HL-60/S4 (cell line): ENCODE measurements around the gene CYS1.
"Not testable (repeated sequence)": the region's sequence is repeated elsewhere in the genome, so short reads cannot be mapped to it uniquely, and the experiment has no call there.

Source experiments
- in situ Hi-C: fragments of 300-500 bp; cut with MboI; formaldehyde crosslinking; loops from 2 replicates; pipeline ENCODE4 v1.14.3; 2022; ENCODE audit warnings: low sequenced_read_pairs

Gene CYS1

DNA sequence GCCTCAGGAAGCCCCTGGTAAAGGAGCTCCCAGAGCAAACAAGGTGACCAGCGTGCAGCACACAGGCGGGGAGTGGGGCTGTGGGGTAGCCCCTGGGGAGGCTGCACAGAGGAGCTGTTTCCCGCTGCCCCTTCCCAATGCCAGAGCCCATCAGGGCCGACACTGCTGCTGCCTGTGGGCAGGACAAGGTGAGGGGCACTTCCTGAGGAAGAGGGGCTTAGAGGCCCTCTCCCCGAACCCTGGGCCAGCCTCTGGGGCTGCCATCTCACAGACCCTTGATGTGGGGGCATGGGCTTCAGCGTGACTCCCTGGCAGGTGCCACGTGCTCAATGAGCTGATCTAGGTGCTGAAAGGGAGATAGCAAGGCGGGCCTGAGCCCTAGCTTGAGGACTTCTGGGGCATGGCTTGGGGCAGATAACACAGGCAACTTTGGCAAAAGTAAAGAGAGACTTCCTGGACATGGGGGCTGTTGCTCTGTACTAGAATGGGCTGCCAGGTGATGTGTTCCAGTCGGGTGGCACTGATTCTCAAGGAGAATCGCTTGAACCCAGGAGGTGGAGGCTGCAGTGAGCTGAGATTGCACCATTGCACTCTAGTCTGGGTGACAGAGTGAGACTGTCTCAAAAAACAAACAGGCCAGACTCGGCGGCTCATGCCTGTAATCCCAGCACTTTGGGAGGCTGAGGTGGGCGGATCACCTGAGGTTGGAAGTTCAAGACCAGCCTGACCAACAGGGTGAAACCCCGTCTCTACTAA lies 46.8 kb downstream of the CYS1 start:
- in situ Hi-C loops: no loop called here

DNA sequence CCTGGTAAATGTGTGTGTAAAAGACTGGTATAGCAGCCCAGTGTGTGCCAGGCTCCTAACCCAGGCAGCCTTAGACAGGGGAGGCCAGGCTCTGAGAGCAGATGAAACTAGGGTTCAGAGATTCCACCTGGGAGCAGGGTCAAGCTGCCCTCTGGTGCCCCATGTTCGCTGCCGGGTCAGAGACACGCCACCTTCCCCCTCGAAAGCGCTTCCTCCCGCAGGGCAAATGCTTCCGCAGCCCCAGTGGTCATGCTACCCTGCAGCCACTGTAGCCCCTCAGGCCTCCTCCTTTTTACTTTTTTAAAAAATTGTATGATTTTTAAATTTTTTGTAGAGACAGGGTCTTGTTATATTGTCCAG lies 47.5 kb downstream of the CYS1 start:
- in situ Hi-C loops: no loop called here

DNA sequence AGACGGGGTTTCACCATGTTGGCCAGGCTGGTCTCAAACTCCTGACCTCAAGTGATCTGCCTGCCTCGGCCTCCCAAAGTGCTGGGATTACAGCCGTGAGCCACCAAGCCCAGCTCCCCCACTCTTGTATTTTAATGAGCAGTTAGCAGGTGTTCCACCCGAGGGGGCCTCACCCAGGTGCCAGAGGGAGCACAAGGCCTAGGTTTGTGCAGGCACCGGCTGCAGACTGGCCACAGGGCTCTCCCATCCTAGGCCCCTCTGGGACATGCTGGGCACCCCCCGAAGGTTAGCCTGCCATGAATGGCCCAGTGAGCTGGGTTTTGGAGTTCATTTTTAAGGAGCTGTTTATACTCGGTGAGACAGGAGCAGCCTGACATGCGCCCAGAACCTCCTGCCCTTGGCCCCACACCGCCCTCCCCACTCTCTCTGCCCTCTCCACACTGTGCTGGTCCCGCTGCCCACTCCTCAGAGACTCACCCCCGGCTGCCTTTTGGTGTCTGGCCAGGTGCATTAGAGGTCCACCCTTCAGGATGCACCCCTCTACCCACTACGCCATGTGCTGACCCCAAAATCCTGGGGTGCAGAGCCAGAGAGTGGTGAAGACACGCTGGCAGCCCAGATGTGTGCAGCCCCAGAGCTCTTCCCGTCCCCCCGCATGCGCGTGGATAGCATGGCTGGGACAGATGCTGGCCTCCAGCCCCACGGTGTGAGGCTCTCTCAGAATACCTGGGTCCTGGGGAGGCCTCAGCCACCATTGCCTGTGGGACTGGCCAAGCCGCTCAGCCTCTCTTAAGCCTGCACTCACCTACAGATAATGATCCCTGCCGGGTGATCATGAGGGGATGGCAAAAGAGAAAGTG lies 48.1 kb downstream of the CYS1 start:
- in situ Hi-C loops: no loop called here

DNA sequence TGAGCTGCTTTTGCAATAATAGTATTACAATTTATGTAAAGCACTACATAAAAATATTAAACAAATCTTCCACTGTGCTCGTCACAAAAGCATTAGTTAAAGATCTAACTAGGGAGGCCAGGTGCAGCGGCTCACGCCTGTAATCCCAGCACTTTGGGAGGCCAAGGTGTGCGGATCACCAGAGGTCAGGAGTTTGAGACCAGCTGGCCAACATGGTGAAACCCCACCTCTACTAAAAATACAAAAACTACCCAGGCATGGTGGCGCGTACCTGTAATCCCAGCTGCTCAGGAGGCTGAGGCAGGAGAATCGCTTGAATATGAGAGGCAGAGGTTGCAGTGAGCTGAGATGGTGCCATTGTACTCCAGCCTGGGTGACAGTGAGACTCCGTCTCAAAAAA lies 49.4 kb downstream of the CYS1 start:
- in situ Hi-C loops: not testable (repeated sequence)

DNA sequence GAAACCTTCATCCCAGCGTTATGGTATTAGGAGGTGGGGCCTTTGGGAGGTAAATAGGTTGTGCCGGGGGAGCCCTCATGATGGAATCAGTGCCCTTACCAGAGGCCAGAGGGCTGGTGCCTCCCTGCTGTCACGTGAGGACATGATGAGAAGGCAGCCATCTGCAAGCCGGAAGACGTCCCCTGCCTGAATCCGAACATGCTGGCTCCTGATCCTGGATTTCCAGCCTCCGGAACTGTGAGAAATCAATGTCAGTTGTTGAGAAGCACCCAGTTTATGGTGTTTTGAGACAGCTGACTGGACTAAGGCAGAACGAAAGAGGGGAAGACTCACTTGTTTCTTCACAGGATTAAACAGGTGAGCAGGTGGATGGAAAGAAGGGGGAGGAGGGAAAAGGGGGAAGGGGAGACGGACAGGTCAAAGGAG lies 49.9 kb downstream of the CYS1 start:
- in situ Hi-C loops: no loop called here

DNA sequence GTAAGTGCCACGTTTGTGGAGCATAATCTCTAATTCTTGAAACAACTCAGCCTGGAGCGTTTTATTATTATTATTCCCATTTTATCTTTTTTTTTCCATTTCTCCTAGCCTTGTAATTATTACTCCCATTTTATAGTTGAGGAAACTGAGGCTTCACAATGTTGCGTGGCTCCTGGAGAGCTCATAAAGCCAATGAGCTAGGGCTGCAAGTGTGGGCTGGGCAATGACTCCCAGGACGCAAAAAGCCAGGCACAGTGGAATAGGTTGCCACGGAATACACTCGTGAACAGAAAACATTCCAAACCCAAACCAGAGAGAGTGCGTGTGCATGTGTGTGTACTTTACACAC lies 50.4 kb downstream of the CYS1 start:
- in situ Hi-C loops: no loop called here

DNA sequence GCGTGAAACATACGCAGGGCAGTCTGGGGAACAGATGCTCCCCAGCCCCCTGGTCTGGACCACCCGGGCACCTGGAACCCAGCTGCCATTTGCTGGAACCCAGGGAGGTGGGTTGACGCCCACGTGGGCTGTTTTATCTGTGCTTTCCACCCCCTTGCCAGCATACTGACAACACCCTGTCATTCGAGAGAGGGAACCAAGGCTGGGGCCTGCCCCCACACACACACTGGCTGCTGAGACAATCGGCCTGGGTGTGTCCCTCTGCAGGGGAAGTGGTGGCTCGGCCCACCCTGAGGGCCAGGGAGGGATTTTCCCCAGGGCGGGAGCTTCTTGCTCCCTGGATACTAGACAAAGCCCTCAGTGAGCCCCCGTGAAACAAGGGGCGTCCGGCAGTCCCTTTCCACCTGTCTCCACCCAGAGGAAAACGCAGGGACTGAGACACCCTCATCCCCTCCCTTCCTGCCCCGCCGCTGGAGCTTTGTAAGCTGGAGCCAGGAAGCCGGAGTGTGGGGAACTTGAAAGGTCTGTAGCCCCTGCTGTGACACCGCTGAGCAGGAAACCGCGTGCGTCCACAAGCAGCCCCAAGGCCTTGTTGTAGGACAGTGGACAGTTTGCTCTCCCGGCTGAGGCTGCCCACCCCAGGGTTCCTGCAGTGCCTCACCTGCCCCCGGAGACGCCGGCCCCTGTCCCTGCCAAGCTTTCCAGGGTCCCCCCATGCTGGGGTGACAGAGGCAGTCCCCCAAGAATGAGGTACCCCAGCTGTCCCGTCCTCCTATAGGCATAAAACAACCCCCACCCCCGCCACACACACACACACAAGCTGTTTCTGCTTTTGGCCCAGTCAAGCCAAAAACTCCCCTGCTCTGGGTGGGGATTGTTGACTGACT lies 51.0 kb downstream of the CYS1 start:
- in situ Hi-C loops: no loop called here

DNA sequence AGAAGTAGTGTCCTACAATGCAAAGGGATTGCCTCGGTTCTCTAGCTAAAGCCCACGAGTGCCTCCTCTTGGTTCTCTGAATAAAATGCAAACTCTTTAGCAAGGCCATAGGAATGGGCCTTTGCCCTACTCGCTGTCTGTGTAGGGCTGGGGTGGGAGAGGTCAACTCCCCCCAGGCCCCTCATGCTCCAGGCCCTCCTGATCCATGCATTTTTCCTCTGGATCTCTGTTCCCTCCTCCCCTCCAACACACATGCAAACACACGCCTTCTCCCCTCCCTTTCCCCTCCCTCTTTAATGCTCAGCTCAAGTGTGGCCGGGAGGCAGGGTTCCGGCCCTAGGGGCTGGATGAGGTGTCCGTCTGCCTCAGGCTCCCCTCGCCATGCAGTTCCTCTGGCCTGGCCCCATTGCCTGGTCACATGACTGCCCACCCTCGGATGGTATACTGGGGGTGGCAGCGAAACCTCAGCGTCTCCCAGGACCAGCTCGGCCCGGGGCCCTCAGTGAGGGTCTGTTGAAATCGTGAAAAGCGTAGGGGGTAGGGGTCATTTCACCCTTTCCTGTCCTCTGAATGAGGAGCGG lies 51.7 kb downstream of the CYS1 start:
- in situ Hi-C loops: no loop called here

DNA sequence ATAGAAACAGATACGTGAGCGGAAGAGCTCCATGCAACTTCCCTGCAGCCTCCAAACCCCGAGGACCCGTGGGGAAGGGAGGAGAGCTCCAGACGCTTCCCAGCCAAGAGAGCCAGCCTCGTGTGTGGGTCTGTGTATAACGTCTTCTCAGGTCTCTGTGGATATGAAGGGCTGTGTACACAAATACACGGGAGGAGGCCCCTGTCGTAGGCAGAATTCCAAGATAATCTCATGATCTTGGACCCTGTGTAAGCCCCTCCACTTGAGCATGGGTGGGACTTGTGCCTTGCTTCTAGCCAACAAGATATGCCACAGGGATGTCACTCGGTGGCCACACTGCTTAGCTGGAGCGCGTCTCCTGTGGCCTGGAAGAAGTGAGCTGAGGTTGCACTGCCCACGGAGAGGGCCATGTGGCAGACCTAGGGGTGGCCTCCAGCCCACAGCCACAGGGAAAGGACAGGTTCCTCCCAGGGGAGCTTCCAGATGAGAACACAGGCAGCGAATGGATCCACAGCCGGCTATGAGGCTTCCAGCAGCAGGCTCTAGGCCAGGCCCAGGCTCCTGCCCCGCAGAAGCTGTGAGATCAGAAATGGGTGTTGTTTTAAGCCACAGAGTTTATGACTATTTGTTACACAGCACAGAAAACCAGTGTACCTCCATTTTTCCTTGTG lies 52.4 kb downstream of the CYS1 start:
- in situ Hi-C loops: no loop called here

DNA sequence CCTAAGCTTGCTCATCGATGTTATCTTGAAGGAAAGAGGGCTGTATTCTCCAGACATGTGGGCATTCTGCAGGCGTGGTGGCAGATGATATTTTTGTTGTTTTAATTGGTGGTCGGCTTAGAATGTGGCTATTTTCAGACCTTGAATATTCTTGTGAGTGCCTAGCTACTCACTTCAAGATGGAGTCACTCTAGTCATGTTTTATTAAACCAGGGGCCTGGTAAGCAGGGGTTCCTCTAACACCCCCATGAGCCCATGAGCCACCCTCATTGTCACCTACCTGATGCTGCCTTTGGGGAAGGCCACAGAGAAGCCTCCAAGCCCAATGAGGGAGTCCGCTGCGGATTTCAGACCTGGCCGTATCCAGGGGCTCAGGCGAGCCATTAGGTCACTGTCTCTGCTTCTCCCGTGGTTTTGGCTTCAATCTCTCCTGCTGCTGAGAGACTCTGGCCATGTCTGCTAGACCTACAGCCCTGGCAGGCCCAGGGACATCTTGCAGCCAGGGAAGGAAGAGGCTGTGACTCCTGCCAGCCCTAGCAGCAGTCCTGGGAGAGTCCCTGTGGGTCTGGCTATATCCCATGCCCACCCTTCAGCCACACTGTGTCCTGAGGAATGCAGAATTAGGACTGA lies 53.2 kb downstream of the CYS1 start:
- in situ Hi-C loops: no loop called here

DNA sequence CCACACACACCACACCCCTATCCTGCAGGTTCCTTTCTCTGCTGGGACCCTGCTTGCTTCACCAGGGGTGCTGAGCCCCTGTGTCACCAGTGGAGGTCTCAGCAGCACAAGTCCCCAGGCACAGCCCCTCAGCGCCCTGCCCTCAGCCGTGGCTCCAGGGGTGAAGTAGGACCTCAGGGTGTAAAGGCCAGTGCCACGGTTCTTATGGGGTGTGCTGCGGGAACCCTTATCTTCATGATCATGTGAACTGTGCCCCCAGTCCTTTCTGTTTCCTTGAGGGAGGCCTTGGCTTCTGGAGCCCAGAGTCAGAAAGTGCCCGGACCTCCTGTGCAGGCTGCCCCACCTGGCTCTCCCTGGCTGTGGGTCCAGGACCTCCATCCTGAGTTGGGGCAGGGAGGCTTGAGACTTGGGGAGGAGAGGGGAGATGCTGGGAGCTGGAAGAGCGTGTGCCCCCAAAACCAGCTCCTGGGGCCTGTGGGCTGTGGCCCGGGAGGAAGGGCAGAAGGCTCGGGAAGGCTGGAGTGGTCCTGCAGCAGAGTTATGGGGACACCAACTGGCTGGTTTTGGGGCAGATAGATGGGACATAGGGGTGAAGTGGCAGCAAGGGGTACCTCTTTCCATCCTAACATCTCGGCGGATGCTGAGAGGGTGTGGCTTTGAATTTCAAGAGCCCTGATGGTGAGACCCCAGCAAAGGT lies 57.1 kb downstream of the CYS1 start:
- in situ Hi-C loops: no loop called here

DNA sequence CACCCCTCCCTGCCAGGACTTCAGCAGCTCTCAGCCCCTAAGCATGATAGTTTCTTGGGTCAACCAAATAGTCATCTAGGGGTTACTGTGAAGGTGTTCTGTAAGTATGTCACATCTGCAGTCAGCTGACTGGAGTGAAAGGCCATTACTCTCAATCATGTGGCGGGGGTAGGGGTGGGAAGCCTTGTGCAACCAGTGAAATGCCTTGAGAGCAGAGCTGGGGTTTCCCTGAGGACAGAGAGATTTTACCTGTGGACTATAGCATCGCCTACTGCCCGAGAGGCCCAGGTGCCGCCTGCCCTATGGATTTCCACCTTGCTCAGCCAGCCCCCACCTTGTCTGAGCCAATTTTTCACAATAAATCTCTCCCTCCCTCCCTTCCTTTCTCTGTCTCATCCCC lies 57.8 kb downstream of the CYS1 start:
- in situ Hi-C loops: no loop called here

DNA sequence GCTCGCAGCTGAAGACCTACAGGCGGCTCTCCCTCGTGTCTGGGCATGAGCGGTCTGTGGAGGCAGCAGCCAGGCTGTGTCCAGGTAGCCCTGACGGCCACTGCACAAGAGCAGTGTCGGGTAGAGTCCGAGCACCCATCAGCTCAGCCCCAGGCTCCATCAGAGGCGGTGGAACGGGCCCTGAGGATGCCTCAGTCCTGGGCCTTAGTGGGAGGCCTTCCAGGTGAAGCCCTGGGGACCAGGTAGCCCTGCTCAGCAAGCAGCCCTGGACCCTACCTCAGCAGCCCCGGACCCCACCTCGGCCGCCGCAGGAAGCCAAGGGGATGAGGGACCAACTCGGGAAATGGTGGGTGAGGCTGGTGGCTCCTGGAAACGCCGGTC lies 58.2 kb downstream of the CYS1 start:
- in situ Hi-C loops: no loop called here

DNA sequence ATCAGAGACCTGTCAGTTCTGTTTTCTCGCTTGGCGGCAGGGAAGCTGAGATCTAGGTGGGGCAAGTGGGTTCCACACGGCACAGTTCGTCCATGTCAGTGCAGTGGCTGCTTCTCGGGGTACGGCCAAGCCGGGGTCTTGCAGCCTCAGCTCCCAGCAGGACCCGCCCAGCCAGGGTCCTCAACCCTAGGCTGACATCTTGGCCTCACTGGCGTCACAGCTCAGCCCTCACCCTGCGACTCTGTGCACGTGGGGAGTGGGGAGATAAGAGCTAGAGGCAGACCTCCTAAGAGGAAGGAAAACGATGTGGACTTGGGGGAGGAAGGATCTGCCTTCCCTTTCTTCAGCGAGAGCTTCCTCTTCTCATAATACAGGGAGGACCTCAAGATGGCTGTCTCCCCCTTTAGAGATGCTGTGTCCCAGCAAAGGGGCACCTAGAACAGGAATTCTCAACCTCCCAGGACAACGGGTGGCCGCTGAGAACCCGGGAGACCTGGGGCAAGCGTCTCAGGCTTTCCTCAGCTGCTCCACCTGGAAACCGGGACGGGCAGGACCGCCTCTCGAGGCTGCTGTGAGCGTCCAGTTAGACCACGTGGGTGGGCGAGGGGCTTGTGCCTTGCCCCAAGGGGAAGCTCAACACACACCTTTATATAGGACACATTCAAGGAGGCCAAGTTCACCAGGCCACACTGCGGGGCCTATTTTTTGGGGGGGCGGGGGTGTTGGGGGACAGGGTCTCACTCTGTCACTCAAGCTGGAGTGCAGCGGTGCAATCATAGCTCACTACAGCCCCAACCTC lies 60.4 kb downstream of the CYS1 start:
- in situ Hi-C loops: no loop called here

DNA sequence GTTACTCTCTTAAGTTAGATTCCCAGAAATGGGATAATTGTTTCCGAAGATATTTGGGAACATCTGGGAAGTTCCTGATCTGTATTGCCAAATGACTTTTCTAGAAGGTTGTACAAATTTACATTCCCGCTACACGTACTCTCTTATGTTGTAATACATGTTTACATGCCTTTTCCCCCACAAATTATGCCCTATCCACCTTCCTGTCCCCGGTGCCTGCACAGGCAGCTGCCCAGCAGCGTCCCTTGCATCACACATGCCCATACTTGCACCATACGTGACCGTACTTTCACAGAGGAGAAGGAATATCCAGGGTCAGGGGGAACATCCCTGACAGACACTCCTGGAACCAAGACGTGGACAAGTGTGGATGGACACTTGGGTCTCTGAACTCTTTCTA lies 61.0 kb downstream of the CYS1 start:
- in situ Hi-C loops: no loop called here

DNA sequence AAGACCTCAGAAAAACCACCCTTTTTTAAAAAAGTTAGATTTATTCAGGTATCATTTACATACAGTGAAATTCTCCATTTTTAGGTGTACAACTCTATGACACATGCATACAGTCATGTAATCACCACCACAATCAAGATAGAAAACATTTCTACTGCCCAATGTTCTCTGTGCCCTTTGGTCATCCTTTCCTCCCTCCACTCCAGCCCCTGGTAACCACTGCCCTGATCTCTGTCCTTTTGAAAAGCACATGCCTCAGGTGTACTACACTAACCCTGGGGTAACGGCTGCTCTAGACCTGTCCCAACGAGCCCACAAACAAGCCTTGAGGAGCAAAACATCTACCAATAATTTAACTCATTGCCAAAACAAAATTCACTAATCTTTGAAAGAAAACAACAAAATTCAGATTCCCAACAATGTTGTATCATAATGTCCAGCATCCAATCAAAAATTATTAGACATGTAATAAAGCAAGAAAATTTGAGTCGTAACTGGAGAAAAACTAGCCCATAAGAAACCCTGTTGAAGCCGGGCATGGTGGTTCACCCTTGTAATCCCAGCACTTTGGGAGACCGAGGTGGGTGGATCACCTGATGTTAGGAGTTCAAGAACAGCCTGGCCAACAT lies 62.8 kb downstream of the CYS1 start:
- in situ Hi-C loops: no loop called here

DNA sequence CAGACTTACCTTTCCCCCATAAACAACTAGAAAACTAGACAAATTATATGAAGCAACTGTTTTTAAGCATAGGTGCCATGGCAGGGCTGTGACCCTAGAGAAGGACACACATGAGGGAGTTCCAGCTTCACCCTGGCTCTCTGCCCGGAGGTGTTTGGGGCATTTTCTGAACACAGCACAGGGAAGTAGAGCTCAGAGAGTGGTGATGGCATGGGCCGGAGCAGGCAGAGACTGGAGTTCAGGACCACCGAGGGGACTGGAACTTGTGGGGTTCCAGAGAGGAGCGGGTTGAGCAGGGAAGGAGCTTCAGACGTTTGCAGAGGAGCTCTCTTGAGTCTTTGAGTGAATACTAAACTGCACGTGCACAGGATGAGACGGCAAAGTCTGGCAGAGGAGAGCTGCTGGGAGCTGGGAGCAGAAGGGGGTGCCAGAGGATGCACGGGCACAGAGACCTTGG lies 63.4 kb downstream of the CYS1 start:
- in situ Hi-C loops: no loop called here
